ENCODE data around the gene DDX19B.

DNA sequence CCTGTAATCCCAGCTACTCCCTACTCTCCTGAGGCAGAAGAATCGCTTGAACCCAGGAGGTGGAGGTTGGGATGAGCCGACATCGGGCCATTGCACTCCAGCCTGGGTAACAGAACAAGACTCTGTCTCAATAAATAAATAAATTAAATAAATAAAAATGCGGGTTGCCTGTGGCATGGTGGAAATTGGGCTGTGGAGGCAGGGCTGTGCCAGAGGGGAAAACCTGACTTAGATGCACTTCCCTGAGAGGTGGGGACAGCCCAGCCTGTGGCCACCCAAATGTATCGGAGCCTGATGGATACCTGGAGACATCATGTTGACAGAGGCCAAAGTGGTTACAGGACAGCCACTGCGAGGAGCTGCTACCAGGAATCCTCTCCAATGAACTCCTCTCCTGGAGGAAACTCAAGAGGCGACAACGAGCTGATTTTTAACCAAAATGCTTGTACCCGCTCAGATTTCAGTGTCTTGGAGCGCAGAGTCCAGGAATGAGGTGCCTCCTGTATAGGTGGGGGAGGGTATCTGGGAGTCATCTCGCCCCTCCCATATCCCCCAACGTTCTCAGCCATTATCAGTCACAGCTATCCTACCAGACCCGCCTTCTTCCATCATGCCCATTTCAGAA is 80.0 kb downstream of the DDX19B start:
- TF ChIP-seq, protein P1, sequence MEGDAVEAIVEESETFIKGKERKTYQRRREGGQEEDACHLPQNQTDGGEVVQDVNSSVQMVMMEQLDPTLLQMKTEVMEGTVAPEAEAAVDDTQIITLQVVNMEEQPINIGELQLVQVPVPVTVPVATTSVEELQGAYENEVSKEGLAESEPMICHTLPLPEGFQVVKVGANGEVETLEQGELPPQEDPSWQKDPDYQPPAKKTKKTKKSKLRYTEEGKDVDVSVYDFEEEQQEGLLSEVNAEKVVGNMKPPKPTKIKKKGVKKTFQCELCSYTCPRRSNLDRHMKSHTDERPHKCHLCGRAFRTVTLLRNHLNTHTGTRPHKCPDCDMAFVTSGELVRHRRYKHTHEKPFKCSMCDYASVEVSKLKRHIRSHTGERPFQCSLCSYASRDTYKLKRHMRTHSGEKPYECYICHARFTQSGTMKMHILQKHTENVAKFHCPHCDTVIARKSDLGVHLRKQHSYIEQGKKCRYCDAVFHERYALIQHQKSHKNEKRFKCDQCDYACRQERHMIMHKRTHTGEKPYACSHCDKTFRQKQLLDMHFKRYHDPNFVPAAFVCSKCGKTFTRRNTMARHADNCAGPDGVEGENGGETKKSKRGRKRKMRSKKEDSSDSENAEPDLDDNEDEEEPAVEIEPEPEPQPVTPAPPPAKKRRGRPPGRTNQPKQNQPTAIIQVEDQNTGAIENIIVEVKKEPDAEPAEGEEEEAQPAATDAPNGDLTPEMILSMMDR (IDR thresholded peaks at IDR 0.05) = no peak
- no peak for TF ChIP-seq EP300 (IDR thresholded peaks at IDR 0.05)

All from ovary (tissue), 3 donors.